Measurements from ENCODE around the gene NCKAP1.
"Not testable (repeated sequence)": the region's sequence is repeated elsewhere in the genome, so short reads cannot be mapped to it uniquely, and the experiment has no call there.

NCKAP1 gene

DNA sequence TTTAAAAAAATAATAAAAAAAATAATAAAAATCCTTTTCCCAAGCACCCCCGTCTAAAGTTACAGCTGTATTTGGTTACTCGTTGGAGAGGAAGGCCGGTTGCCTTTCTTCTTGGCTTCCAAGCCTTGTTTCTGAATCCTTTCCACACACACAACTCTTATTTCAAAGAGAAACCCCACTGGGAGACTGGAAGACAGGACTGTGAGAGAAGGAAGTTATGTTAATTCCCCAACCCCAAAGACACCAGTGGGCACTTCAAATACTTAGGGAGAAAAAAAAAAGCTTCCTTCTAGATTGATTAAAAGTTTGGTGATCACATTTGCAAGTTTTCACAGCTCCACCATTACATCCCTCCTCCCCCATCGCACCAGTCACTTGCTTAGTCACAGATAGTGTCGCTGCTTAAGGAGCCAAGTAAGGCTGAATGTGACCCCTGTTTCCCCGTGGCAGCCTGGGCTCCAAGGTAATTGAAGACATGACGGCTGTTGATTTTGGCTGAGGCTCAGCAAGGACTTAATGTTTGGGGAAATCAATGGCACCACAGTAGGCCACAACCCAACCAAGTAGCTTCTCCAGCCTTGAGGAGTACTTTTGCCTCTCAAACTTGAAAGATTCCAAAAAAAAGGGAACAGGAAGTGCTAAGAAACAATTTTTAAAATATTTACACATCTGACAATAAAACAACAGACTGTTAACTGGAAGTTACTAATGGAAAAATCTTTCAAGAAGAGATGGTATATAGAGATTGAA, 131.0 kb downstream of the NCKAP1 start:
- DNase-seq (ENCODE audit: low spot score), result no peak

GRCh38 chr2:182906454-182906853, 131.8 kb downstream of the NCKAP1 start:
- DNase-seq (ENCODE audit: low spot score), result no peak

- DNase-seq (ENCODE audit: low spot score), result no peak
Measured at GRCh38 chr2:182904844-182905243, 133.4 kb downstream of the NCKAP1 start.

- no peak for DNase-seq (ENCODE audit: low spot score)
Measured at GRCh38 chr2:182903566-182903965, 134.7 kb downstream of the NCKAP1 start.

DNA sequence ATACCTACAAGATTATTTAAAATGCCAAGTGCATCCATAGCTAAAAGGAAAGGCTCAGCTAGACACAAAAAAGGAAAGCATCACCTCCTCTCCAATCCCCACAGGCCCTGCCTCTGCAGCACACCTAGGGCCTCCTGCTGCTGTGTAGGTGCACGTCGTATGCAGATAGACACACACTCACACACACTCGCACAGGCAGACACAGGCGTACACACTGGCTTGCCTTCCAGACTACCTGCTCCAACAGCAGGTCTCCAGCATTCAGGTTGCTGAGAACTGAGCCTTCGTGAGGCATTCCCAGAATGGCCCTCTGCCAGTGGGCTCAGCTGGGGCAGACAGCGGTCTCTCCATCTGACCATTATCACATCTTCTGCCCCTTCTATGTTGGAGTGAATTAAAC, 136.5 kb downstream of the NCKAP1 start:
- no peak for DNase-seq (ENCODE audit: low spot score)

DNA sequence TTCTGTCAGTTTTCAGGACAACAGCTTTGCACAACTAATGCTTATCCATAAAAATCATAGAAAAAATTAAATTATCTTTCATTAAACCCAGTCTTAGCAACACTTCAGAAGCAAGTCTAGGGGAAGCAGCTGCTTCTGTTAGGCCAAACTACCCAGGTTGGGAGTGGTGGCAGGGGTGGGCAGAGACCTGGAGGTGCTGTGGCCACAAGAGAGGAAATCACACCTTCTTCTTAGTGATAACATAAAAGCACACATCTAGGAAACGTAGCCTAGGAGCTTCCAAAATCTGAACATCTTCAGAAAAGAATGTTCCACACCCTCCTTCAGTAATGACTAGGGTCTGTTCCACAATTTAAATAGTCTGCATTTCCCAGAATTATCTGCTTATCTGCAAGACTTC, 139.5 kb downstream of the NCKAP1 start:
- DNase-seq (ENCODE audit: low spot score), result no peak

DNA sequence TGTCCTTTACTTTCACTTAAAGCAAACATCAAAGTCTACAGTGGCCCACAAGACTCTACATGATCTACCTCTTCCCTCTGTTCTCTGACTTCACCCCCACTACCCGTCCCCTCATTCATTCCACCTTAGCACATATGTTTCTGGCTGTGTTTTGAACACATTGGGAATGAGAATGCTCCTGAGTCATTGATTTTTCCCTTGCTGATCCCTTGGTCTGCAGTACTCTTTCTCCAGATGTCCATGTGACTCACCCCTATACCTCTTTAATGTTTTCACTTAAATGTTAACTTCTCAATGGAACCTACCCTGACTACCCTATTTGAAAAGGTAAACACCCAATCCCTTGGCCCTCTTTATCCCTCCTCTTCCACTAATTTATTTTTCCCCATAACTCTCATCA, 141.1 kb downstream of the NCKAP1 start:
- no peak for DNase-seq (ENCODE audit: low spot score)

DNA sequence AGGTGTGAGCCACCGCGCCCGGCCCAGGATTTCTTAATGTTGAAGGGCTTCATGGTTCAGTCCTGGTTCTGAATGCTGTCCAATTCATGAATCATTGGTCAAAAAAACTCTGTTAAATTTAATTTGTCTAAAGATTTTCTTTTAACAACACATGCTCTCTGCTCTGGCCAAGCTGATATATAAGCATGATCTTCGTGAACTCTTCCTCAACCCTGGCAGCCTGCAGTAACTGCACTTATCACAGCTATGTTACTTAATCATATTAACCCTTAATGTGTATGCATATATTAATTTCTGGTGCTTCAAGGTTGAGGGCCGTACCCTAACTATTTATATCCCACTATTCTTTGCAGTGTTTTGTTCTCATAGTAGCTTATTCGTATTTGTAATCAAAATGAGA, 142.5 kb downstream of the NCKAP1 start:
- no peak for DNase-seq (ENCODE audit: low spot score)

- DNase-seq (ENCODE audit: low spot score), result no peak
Measured at GRCh38 chr2:182895169-182895568, 143.1 kb downstream of the NCKAP1 start.

GRCh38 chr2:182894174-182894573, 144.1 kb downstream of the NCKAP1 start:
- DNase-seq (ENCODE audit: low spot score), result no peak

- no peak for DNase-seq (ENCODE audit: low spot score)
Measured at GRCh38 chr2:182893666-182894065, 144.6 kb downstream of the NCKAP1 start.

DNA sequence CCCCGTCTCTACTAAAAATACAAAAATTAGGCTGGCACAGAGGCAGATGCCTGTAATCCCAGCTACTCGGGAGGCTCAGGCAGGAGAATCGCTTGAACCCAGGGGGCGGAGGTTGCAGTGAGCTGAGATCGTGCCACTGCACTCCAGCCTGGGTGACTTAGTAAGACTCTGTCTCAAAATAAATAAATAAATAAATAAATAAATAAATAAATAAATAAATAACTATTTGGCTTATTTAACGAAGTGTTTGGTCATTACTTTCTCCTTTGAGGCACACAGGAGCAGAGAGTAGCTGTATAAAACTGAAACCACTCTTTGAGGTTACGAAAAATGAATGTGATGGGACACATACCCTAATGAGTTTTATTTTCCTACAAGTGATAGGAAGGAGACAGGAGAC, 145.2 kb downstream of the NCKAP1 start:
- not testable (repeated sequence) for DNase-seq (ENCODE audit: low spot score)

GRCh38 chr2:182891611-182892010, 146.6 kb downstream of the NCKAP1 start:
- DNase-seq (ENCODE audit: low spot score), result no peak

DNA sequence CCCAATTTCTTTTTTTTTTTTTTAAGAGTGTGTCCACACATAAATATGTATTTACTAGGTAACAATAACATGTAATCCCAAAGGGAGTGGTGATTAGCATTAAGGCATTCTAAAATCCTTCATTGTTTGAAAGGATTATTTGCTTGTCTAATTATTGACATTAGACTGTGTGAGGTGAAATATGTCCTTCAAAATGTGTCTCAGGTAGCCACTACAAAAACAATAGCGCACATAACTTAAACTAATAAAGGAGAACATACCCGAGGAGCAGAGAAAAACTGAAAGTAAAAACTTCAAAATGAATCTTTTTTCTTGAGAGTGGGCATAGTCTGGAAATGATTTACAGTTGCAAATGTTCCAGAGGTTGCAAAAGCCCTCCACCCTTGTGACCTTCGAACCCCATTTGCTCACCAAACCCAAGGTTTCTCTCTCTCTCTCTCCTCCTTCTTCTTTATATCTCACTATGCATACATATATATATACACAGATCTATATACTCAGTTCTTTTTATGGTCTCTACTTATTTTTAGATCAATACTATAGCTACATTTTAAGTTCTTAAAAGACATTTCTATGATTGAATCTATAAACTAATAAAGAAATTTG, 147.4 kb downstream of the NCKAP1 start:
- no peak for DNase-seq (ENCODE audit: low spot score)

GRCh38 chr2:182890305-182890704, 148.0 kb downstream of the NCKAP1 start:
- DNase-seq (ENCODE audit: low spot score), result no peak

- DNase-seq (ENCODE audit: low spot score), result no peak
Measured at GRCh38 chr2:182887753-182888415, 150.4 kb downstream of the NCKAP1 start.

- DNase-seq (ENCODE audit: low spot score), result no peak
Measured at GRCh38 chr2:182887093-182887492, 151.2 kb downstream of the NCKAP1 start.

- DNase-seq (ENCODE audit: low spot score), result no peak
Measured at GRCh38 chr2:182885771-182886170, 152.5 kb downstream of the NCKAP1 start.

- no peak for DNase-seq (ENCODE audit: low spot score)
Measured at GRCh38 chr2:182883451-182883850, 154.8 kb downstream of the NCKAP1 start.

DNA sequence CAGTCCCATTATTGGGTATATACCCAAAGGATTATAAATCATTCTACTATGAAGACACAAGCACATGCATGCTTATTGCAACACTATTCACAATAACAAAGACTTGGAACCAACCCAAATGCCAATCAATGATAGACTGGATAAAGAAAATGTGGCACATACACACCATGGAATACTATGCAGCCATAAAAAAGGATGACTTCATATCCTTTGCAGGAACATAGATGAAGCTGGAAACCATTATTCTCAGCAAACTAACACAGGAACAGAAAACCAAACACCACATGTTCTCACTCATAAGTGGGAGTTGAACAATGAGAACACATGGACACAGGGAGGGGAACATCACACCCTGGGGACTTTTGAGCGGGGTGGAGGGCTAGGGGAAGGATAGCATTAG, 158.2 kb downstream of the NCKAP1 start:
- DNase-seq (ENCODE audit: low spot score), result not testable (repeated sequence)

GRCh38 chr2:182876653-182877052, 161.6 kb downstream of the NCKAP1 start:
- DNase-seq (ENCODE audit: low spot score), result not testable (repeated sequence)

DNA sequence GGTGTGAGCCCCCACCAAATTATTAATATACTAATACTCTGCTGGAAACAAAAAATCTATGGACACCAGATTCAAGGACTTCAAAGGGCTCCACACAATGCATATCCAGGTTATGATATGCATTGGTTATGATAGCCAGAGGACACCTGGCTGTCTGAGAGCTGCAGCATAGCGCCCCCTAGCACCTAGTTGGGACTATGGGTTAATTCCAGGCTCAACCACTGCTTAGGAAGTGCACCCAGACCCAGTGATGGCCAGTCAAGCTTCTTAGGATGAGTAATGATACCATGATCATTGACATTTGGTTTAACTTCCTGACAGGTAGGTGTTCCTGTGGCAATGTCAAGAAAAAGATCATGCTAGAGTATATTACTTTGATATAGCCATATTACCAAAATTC, 168.0 kb downstream of the NCKAP1 start:
- no peak for DNase-seq (ENCODE audit: low spot score)

GRCh38 chr2:182868054-182868796, 170.0 kb downstream of the NCKAP1 start:
- no peak for DNase-seq (ENCODE audit: low spot score)

All from CD4-positive, alpha-beta T cell treated with Interleukin-6 at 100 ng/mL for 8 hours (primary cell).